Activated T-helper 9 cell treated with anti-CD3 and anti-CD28 coated beads, Interleukin-2, amount 50 U/mL, for 16 hours (primary cell): ENCODE data around the gene P2RY14.

Experiments
- DNase-seq: peaks from one replicate; pipeline ENCODE4 v3.0.0-alpha.2; 2020; ENCODE audit warnings: low read depth

Gene P2RY14

DNA sequence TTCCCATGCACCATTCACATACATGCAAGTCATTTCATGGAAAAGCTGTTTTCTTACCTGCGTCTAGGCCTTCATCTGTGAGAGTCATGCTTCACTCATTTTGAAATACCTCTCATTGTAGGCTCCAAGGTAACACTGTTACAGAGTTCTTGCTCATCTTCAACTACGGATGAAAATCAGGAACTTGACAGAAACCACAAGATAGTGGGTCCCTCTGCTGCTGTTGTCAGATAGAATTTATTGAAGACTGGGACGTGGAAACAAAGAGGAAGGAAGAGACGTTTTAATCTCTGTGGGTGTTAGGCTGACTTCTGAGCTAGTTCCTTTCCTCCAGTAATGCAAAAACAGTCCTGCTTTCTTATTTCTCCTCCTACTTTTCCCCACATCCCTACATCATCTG is at the start of gene P2RY14:
Gene P2RY14, minus strand, starts transcription at position 313 of the 400 bp plus-strand sequence. CDS start 64,226 bp downstream, outside the sequence.
- no peak for DNase-seq

DNA sequence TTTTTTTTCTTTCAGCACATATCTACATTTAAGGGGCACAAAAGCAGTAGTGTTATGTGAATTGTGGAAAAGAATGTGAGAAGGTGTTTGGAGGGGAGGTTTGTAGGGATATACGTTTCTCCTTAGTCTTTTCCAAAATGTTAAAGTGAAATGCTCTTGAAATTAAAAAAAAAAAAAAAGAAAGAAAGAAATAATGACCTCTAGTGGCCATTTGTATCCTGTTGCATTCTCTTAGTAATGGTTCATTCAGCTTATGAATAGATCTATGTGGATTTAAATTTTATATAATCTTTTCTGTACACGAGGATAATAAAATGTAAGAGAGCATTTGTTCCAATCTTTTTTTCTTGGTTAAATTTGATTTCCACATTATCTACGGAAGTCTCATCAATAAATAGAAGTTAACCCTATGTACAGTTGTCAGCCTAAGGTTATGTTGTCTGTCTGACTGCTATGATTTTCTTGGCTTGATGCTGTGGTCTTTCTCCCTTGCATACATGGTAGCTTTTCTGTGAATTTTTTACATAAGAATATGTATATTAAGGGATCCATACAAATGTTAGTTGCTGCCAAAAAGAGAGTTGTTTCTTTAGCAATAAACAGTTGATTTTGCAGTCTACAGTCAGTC is 49.3 kb upstream of the P2RY14 start:
- DNase-seq, result no peak

DNA sequence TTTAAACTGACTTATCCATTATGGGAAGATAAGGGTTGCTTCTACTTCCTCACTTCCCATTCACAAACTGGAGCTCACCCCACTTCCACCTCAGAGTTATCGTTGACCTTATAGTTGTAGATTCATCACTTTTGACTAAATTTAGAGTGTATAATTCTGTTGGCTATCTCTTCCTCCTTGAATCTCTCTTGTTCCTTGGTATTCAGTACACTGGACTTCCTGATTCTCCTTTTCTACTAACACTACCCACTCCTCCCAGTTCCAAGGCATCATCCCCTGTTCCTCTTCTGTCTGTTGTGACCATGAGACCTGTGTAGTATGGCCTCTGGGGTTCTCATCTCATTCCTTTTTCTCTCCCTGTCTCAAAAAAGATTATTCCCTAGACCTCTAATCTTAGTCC is 44.2 kb upstream of the P2RY14 start:
- DNase-seq, result no peak

DNA sequence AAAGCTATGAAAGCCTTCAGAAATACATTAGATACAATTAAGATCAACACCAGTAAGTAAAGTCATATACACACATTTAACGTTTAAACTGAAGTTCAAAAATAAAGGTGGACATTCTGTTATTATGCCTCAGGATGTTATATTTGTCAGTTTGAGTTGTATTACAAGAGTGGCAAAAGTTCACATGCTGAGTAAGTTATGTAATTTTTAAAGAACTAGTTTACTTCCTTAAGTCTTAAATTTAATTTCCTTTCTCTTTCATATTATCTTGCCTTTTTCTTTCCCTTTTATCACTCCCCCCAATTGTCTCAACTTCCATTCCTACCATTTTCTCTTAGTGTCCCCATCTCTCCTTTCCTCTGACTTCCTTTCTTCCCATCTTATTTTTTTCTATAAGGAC is 43.2 kb upstream of the P2RY14 start:
- DNase-seq, result no peak

DNA sequence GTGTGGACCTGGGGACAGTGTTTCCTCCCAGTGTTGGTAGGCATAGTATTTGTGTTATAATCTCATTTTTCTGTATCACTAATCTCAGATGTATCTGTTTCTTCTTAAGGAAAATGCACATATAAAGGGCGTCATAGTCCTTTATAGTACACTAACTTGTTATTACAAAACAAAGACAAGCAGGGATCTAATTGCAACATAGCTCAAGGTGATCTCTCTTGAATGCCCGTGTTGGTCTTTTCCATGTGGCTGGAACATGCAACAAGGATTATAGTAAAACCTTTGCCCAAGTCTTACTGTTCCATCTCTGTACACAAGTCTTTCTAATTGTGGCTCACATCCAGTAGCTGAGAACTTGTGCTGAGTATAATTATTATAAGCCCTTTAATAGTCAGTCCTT is 41.8 kb upstream of the P2RY14 start:
- no peak for DNase-seq

DNA sequence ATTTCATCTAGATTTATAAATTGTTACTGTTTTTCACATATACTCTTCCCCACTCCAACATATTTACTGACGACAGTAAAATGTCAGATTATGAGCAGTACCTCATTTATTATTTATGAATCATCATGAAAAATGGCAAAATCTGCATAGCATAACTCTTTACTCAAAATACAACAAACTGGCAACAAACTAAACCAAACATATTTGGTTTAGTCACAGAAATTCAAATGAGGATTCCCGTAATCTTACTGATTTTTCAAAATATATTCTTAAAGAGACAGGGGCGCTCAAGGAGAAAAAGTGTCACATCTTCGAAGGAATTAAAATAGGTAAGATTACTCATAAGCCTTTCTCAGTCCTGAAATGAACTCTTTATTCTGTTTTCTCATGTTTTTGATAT is 41.3 kb upstream of the P2RY14 start:
- DNase-seq, result no peak

DNA sequence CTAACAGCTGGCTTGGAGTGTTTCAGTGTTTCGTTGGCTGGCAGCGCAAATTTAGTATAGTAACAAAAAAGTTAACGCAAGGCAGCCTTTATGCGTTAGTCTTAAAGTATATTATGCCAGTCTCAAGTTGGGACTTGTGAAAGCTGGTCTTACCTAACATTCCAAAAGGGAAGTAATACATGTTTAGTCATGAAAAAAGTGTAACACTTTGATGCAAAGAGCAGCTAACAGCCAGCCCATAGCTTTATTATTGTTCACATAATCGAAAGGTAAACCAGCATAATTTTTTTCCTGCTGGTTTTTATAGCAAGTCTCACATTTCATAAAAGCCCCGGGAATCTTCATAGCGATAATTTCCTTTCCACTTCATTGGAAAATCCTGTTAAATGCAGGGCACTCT is 40.6 kb upstream of the P2RY14 start:
- no peak for DNase-seq

DNA sequence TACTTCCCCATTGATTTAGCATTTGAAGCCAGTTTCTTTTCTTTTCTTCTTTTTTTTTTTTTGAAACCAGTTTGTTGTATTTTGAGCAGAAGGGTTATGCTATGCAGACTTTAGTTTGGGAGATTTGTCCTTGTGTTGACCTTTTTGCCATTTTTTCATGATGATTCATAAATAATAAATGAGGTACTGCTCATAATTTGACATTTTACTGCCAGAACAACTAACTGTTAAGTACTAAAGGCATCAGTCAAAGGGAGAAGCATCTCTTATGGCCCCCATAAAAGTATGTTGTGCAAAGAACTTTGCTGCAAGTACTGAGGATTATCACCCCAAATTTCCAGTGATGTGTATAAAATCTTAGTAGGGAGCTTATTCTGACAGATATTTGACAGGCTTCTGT is 40.0 kb upstream of the P2RY14 start:
- DNase-seq, result no peak

DNA sequence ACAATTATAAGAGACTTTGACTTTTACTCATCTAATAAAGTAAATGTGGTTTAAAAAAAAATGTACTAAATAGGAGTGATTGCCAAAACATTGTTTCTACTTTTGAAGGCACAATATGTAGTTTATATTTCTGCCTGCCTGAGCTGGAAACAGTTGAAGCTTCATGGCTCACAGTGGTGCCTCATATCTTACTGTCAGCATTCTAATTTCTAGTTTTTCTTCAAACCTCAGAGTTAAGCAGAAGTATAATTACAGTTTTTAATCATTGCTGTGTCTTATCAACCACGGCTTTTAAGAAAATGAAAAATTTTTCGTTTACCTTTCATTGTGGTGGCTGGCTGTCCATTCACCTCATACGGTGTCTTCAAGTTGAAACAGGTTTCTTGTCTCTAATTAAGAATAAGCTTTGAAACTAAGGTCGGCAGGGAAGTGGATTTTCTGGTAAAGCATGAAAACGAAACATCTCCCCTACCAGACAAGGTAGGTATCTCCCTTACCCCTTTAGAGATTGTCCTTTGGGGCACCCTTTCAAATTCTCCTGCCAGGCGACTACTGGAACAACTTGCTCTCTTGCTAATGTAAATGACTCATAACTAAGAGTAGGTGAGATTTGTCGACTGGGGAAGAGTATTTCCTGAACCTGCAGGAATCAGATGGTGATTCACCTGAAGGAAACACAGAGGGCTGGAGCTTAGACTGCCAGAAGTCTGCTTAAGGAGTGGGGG is 38.1 kb upstream of the P2RY14 start, which contains the start of gene GPR87:
Gene GPR87, minus strand, starts transcription at position 554 of the 725 bp plus-strand sequence. CDS start 16,720 bp downstream, outside the sequence.
- DNase-seq, result no peak

DNA sequence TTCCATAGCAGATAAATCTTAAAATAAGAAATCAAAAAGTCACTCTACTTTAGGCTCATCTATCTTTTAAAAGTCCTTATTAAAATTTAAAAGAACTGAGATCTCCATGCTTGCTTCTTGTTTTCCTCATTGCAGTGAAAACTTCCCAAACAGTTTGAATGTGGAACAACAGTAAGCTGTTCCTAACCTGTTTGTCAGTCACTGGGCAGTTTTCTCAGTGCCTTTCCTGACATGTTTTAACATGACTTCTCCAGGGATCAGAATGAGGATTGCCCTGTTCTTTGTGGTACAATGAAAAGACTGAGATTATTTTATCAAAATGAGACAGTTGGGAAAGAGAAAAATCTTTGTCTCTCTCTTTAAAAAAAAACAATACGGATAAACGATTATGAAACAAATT is 37.5 kb upstream of the P2RY14 start:
- no peak for DNase-seq

DNA sequence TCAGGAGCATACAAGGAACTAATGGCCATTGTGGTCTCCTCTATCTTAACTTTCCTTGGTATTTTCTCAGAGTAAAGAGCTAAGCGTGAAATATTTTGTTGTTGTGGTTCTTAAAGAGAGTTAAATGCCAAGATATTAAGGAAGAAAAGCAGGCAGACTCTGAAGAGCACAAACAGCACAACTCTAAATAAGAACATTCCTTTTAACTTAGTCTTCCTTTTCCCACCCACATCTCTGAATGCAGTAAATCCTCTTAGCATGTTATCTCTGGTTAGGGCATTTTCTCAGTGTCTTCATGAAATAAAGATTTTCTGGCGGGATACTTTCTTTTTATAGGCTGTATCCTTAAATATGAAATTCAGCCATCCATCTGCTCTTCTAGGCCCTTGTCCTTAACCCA is 36.8 kb upstream of the P2RY14 start:
- DNase-seq, result no peak

DNA sequence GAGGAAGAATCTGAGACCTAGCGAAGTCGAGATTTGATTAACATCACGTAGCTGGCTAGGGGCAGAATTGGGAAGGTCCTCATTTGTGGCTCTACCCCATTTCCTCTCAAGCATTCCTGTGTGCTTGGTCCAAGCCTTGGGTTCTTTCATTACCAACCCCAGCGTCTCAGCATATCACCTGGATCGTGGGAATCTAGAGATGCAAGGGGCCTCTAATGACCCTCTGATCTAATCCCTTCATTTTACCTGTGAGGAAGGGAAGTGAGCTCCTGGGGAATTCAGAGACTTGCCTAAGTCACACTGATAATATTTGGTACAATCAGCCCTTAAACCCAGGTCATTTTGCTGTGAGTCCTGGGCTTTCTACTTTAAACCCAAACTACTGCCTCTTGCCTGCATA is 36.3 kb upstream of the P2RY14 start:
- no peak for DNase-seq

DNA sequence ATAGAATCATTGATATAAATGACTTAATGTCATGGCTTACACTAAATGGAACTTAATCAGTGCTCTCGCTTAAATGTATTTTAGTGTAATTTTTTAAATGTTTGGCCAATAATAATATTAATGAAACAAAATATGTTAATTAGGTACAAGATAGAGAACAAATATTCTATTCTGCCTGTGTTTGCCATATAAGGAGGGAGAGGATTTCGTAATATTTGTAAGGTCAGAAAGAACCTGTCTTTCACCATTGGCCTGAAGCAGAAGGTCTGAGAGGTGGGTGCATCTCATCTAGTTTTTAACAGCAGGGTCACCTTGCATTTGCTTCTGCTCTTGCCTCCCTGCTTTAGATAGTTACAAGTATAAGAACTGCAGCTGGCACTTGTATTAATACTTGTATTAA is 35.8 kb upstream of the P2RY14 start:
- no peak for DNase-seq

DNA sequence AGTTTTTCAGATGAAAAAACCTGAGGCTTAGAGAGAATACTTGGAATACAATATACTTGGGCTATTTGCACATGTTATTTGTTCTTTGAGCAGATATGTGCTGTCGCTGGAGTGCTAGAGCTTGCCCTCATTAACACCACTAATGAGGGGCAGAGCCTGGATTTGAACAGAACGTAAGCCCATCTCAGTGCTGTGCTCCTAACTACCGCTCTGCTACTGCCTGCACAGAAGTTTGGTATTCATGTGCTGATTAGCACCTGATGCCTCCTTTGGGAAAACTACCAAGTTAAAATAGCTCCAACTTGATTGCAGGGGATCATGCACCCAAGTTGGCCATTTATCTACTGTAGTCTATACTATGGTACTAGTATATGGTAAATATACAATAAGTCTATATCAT is 34.6 kb upstream of the P2RY14 start:
- DNase-seq, result no peak

DNA sequence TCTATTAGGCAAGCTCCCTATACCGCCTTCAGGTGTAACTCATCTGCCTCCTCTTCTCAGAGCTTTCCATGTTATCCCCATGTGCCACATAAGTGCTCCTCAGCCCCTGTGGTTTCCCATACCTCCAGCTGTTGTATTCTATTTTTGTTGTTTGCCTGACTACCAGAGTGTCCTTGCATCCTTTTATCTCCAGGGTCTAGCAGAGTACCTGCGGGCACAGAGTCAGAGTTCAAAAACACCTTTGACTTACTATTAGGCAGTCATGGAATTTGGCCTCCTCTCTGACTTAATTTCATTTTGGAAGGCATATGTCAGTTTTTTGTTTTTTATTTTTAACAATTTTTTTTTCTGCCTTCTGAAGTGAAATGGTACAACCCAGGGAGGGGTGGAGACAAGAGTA is 31.2 kb upstream of the P2RY14 start:
- no peak for DNase-seq

DNA sequence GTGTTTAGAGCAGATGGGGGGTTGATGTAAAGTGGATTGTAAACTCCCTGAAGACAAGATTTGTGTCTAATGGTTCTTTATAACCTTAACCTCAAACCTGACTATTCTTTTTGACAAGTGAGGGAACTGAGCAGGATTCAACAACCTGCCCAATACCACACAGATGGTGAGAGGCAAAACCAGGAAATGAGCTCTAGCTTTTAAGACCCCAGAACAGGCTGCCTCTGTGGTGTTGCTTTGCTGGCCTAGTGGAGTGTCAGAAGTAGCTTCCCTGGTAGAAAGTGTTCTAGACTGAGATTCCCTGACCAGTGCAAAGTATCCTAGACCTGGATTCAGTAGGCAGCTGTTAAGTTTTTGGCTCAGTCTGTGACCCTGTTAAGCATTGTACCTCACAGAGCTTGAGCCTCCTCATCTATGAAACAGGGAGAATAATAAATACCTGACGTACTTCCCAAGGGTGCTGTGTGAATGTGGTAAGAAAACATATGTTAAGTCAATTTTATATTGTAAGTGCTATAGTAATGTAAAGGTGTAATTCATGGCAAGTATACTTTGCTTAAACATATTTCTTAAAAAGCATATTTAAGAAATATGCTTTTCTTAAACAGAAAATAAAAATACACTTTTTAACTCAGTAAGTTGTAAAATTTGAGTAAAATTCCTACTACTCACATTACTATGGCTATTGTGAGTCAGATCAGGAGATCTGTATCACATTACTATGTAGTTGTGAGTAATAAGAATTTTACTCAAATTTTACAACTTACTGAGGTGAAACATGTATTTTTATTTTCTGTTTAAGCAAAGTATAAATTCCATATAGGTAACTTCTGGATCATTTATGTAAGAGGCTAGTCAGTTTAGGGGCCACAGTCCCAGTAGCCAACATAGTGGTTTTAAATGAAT is 29.5 kb upstream of the P2RY14 start:
- DNase-seq, result no peak

DNA sequence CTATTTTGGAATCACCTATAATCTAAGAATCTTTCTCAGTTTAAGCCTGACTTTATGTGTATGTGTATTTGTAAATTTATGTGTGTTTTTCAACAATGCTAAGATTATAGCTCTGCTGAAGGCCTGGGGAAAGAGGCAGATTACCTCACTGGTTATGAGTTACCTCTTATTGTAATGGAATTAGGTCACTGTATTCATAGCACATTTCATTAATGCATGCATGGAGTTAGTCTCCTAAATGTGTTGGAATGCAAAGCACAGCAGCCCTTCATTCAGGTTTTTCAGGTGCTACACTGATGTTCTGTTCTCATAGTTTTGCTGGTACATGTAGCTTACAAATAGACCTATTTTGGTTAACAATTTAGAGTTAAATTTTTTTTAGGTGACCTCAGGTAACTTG is 28.8 kb upstream of the P2RY14 start:
- DNase-seq, result no peak

DNA sequence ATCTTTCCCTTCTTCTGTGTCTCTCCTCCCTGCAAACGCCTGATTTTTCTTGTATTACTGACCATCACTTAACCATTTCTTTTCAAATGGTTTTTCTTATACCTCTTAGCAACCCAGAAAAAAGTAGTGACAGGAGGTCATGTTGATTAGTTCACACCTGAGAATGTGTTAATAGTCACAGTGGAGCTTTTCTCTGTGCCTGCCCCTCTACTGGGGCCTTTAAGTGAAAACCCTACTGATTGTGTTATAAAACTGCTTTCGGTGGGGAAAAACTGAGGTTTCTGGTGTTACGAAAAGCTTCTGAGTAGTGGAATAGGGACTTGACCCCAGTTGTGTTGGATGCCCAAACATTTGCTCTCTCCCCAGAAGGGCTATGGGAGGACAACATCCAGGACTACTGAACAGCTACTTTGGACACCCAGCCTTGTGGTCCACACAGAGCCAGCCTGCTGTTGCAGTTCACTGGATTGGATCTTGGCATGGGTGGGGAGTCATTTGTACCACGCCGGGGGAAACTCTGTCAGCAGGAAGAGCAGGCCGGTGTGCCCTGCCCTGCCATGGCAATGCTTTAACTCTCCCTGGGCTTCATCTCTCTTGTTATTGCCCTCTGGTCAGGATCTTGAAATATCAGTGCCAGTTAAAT is 27.9 kb upstream of the P2RY14 start:
- no peak for DNase-seq

DNA sequence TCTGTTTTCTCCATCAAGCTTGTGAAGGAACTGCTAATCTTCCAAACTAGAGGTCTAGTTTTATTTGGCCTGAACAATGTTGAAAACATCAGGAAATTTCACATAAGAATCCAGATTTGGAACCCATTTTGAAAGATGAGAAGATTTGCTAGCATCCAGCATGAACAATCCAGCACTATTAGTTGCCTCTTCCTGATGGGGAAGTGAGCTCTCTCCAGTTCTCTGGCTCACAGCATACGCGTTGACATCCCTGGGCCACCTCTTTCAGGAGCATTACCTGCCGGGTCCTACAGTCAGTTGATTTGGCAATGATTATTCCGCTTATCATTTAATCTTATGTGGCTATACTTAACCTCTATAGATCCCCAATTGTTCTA is 27.4 kb upstream of the P2RY14 start:
- DNase-seq, result no peak

DNA sequence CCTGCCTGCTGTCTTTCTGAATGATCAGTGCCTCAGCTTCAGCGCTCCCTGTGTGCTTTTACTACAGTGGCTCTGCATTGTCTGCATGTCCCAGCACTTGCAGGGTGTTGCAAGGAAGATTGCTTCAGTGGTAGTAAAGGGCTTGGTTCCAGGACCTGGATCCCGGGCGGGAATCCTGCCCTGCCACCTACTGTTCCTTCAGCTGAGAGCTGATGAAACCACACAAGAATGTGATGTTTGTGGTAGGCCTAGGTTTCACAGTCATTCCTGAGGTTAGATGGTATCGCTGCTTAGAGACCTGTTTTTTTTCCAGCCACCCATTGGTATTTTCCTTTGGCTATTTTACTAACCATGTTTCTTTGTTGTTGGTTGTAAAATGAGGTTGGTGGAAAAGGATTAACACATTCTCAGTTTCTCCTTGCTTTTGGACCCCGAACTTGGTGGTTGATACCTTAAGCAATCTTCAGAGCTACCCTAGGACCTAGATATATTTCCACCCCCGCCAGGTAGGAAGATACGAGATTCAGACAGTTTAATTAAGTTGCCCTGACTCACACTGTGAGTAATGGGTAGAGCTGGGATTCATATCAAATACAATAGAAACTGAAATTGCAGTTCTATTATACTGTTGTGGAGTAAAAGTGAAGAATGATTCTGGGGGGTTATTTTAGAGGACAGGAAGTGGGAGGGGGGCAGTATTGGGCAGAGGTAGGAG is 26.9 kb upstream of the P2RY14 start:
- no peak for DNase-seq

DNA sequence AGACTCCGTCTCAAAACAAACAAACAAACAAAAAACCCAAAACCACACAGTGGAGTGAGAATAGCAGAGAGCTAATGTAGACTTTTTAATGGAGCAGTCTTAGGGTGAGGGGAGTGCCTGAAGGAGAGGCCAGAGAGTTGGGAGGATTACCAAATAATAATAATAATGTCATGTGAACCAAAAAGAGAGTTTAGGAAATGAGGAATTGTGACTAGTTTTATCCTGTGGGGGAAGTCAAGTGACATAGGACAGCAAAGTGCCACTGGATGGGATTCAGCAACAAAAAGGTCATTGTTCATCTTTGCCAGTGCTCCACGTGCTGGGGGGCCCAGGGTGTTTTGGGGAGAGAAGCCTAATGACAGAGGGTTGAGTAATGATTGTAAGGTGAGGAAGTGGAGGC is 25.4 kb upstream of the P2RY14 start:
- DNase-seq, result no peak

DNA sequence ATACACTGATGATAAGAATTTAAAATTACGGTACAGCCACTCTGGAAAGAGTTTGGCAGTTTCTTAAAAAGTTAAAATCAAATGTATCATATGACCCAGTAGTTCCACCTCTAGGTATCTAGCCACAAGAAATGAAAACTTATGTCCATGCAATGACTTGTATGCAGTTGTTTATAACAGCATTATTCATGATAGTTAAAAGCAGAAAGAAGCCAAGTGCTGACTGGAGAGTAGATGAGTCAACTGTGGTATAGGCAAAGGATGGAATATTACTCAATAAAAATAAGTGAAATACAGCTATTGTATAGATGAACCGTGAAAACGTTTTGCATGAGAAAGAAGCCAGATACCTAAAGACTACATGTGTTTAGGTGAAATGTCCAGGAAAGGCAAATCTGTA is 23.4 kb upstream of the P2RY14 start:
- DNase-seq, result no peak
